ENCODE results near the gene MEIS3. TPM values are rescaled to one million over a fixed set of nuclear protein-coding genes. Genes with fewer than 3 reads are reported as not detected.

MEIS3 gene
- total and polyA plus RNA-seq, 9 of the 15 experiments (the other 6 are each of a cell fraction or from before 2014, with no cell fraction given), result 0.06 to 0.80 (median 0.25) TPM; not detected in 1

- TF ChIP-seq ARID3A (IDR thresholded peaks at IDR 0.05; ENCODE audit: borderline replicate concordance, low read depth, low read length) (peak; percentile 51; the same call in 1 of the 2 replicates), SIN3B (IDR thresholded peaks at IDR 0.05; ENCODE audit: low read depth) (no peak), CEBPB (tag; IDR thresholded peaks at IDR 0.05) (no peak), RCOR1 (IDR thresholded peaks at IDR 0.05; ENCODE audit: borderline replicate concordance in 1 of 2, low read depth in 2 of 2, low read length in 2 of 2) (peak in 1 of 2 experiments; percentile 78; a peak in 1 of 4 replicates), TSHZ1 (CRISPR knock-in tag; IDR thresholded peaks at IDR 0.05) (no peak), POLR2B (IDR thresholded peaks at IDR 0.05; ENCODE audit: low read depth, partially characterized antibody) (no peak), PRMT5 (CRISPR knock-in tag; IDR thresholded peaks at IDR 0.05) (no peak), KDM1A (IDR thresholded peaks at IDR 0.05) (peak in 1 of 2 experiments; percentile 37; a peak in 2 of 4 replicates), IFI16 (CRISPR knock-in tag; IDR thresholded peaks at IDR 0.05) (no peak), MYBL2 (IDR thresholded peaks at IDR 0.05; ENCODE audit: low read depth) (no peak), MYBL2 (CRISPR knock-in tag; IDR thresholded peaks at IDR 0.05; ENCODE audit: borderline replicate concordance) (no peak), XRCC4 (IDR thresholded peaks at IDR 0.05; ENCODE audit: extremely low read depth, insufficient read depth, insufficient read length) (no peak), ZBTB33 (CRISPR knock-in tag; IDR thresholded peaks at IDR 0.05) (0 out of 2 replicates have a peak, but pooled peaks have one; percentile 40), ZBTB7A (IDR thresholded peaks at IDR 0.05; ENCODE audit: borderline replicate concordance, control insufficient read depth, low read depth, low read length) (no peak; the same call in 1 of the 2 replicates)
- TF ChIP-seq, protein P1, sequence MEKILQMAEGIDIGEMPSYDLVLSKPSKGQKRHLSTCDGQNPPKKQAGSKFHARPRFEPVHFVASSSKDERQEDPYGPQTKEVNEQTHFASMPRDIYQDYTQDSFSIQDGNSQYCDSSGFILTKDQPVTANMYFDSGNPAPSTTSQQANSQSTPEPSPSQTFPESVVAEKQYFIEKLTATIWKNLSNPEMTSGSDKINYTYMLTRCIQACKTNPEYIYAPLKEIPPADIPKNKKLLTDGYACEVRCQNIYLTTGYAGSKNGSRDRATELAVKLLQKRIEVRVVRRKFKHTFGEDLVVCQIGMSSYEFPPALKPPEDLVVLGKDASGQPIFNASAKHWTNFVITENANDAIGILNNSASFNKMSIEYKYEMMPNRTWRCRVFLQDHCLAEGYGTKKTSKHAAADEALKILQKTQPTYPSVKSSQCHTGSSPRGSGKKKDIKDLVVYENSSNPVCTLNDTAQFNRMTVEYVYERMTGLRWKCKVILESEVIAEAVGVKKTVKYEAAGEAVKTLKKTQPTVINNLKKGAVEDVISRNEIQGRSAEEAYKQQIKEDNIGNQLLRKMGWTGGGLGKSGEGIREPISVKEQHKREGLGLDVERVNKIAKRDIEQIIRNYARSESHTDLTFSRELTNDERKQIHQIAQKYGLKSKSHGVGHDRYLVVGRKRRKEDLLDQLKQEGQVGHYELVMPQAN (IDR thresholded peaks at IDR 0.05; ENCODE audit: borderline replicate concordance), result peak; percentile 35; the same call in 1 of the 2 replicates
- TF ChIP-seq, protein P2, sequence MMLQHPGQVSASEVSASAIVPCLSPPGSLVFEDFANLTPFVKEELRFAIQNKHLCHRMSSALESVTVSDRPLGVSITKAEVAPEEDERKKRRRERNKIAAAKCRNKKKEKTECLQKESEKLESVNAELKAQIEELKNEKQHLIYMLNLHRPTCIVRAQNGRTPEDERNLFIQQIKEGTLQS (IDR thresholded peaks at IDR 0.05), result no peak
- TF ChIP-seq, protein P2 (CRISPR knock-in tag; conservative IDR thresholded peaks at IDR 0.05), result no peak
Measured at GRCh38 chr19:47428177-47428894, 9.0 kb upstream of the MEIS3 start (continued).
